Gastroesophageal sphincter (tissue), 3 donors: Measurements from ENCODE around the gene PNPO.

Experiments
- CTCF ChIP-seq, 4 experiments: fragments of 200-600 bp in 2 of 4; fragments of 450-650 bp in 2 of 4; sonication (generic) in 1 of 4; IDR thresholded peaks; one replicate each; pipeline ENCODE4 v1.5.1; 2017 to 2019; ENCODE audit warnings: antibody characterized with exemption in 4 of 4, mild to moderate bottlenecking in 2 of 4, moderate library complexity in 2 of 4
- EP300 ChIP-seq: sonication (generic); formaldehyde crosslinking; IDR thresholded peaks from one replicate; pipeline ENCODE4 v1.6.1; 2017; ENCODE audit warnings: antibody characterized with exemption, mild to moderate bottlenecking
- POLR2A ChIP-seq, 2 donors: fragments of 450-650 bp; IDR thresholded peaks; one replicate each; pipeline ENCODE4 v1.6.1; 2017; ENCODE audit warnings: antibody characterized with exemption in 2 of 2, mild to moderate bottlenecking in 2 of 2, moderate library complexity in 1 of 2
- POLR2AphosphoS5 ChIP-seq: sonication (generic); formaldehyde crosslinking; IDR thresholded peaks from one replicate; pipeline ENCODE4 v1.6.1; 2017; ENCODE audit warnings: antibody characterized with exemption

DNA sequence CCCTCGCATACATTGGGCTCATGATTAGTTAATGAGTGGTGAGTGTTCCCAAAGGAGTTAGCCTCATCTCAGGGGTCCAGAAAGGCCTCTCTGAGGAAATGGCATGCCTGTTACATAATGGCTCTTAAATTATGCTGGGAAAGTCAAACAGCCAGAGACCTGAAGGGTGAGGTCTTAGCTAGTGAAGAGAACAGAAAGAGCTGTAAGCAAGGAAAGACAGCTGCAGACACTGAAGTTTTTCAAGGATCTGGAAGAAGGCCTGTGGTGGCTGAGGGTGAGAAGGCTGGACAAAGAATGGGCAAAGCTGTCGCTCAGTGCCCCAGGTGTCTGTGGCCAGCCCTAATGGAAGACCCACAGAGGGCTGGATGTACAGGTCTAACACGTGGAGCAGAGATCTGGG, 34.9 kb upstream of the PNPO start:
- TF ChIP-seq CTCF (IDR thresholded peaks at IDR 0.05), result no peak
- no peak for TF ChIP-seq POLR2AphosphoS5
- no peak for TF ChIP-seq EP300
- TF ChIP-seq POLR2A (IDR thresholded peaks at IDR 0.05), result no peak
